ENCODE data around the gene RSPH9.

The RSPH9 gene

GRCh38 chr6:43717389-43717788 lies 72.6 kb downstream of the RSPH9 start:
- TF ChIP-seq CTCF (IDR thresholded peaks at IDR 0.05; ENCODE audit: extremely low read depth, insufficient read depth, missing control alignments), result no peak
- in situ Hi-C loops (cut with MboI; ENCODE audit: low pct_unique_long_range_greater_than_20kb, low sequenced_read_pairs, unreplicated experiment), result no loop called here
- DNase-seq (ENCODE audit: low spot score), result no peak

GRCh38 chr6:43717822-43718221 lies 73.0 kb downstream of the RSPH9 start:
- DNase-seq (ENCODE audit: low spot score), result no peak
- no peak for TF ChIP-seq CTCF (IDR thresholded peaks at IDR 0.05; ENCODE audit: extremely low read depth, insufficient read depth, missing control alignments)
- in situ Hi-C loops (cut with MboI; ENCODE audit: low pct_unique_long_range_greater_than_20kb, low sequenced_read_pairs, unreplicated experiment), result no loop called here

- no peak for DNase-seq (ENCODE audit: low spot score)
- in situ Hi-C loops (cut with MboI; ENCODE audit: low pct_unique_long_range_greater_than_20kb, low sequenced_read_pairs, unreplicated experiment), result no loop called here
- no peak for TF ChIP-seq CTCF (IDR thresholded peaks at IDR 0.05; ENCODE audit: extremely low read depth, insufficient read depth, missing control alignments)
Observed at GRCh38 chr6:43718387-43719105, 73.7 kb downstream of the RSPH9 start.

- no peak for TF ChIP-seq CTCF (IDR thresholded peaks at IDR 0.05; ENCODE audit: extremely low read depth, insufficient read depth, missing control alignments)
- in situ Hi-C loops (cut with MboI; ENCODE audit: low pct_unique_long_range_greater_than_20kb, low sequenced_read_pairs, unreplicated experiment), result no loop called here
- DNase-seq (ENCODE audit: low spot score), result no peak
Observed at GRCh38 chr6:43719511-43719910, 74.7 kb downstream of the RSPH9 start.

- in situ Hi-C loops (cut with MboI; ENCODE audit: low pct_unique_long_range_greater_than_20kb, low sequenced_read_pairs, unreplicated experiment), result no loop called here
- DNase-seq (ENCODE audit: low spot score), result no peak
- TF ChIP-seq CTCF (IDR thresholded peaks at IDR 0.05; ENCODE audit: extremely low read depth, insufficient read depth, missing control alignments), result no peak
Observed at GRCh38 chr6:43720999-43721398, 76.2 kb downstream of the RSPH9 start.

Data from GM13977 (cell line).